HS-5 (cell line): Measurements from ENCODE around the gene TAX1BP3.

Experiments
- DNase-seq: peaks from one replicate; pipeline ENCODE4 v3.0.0-alpha.2; 2012; ENCODE audit warnings: low read depth

Gene TAX1BP3

DNA sequence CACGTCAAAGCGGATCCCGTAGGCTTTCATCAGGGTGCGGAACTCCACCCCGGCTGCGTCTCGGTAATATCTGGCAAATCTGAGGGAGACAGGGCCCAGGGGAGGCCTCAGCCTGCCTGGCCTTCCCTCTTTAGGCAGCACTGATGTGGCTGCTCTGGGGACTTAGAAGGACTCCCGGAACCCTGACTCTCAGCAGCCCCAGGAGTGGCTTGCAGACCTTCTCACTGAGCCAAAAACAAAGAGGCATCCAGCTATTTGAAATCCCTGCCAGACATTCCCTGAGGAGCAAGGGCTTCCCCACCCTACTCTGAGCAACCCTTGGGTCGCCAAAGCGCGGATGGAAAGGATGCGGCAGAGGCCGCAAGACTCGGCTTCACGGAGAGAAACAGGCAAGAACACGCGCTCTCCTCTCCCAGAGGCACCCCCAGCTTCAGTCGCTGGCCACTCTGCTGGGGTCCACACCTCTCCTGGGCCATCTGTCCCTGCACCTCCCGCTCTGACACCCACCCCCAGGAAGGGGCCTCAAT, 19.7 kb upstream of the TAX1BP3 start:
- DNase-seq: no peak

DNA sequence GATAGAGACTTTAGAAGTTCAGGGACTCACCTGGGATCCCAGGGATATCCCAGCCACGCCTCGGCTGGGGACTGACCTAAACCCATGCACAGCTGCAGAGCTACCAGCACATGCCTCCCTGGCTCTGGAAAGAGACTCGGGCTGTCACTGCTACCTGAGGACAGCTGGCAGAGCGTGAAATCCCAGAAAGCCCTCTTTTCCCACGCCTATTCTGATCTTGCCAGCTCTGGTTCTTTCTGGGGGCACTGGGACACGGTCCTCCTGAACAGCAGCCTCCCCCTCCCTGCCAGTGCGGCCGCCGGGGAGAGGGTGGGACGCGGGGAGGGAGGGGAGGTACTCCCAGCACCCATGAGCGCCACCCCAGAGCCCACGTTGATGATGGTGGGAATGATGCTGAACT, 16.8 kb upstream of the TAX1BP3 start:
- no peak for DNase-seq

DNA sequence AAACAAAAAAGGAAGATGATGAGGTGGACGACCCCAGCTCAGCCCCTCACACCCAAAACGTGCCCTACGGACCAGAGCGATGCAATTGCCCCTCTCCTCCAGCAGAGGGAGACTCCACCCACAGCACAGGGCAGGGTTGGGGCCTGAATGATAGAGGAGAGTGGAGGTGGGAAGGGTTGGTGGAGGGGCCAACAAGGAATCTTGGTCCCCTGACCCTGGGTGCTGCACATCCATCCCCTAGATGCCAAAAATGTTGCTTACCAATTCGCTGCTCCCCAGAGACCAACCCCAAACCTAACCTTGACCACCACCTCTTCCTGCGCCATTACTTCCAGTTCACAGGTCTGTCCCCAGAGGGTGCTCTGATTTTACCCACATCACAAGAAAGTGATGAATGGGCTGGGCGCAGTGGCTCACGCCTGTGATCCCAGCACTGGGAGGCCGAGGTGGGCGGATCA, 14.7 kb upstream of the TAX1BP3 start:
- DNase-seq: no peak

DNA sequence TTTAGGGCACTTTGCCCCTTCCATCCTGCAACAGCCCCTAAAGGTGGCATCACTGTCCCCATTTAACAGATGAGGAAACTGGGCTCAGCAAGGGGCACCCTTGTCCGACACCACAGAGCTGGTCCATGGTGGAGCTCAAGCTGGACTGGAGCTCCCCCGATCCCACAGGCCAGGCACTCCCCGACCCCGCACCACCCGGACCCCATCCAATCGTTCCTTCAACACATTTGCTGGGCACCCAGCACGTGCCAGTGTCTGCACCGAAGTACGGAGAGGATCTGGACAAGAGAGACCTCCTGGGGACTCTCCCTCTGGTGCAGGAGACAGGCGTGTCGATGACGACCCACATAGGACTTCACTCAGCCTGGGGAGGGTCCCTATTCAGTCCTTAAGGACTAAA, 13.7 kb upstream of the TAX1BP3 start:
- DNase-seq: no peak

DNA sequence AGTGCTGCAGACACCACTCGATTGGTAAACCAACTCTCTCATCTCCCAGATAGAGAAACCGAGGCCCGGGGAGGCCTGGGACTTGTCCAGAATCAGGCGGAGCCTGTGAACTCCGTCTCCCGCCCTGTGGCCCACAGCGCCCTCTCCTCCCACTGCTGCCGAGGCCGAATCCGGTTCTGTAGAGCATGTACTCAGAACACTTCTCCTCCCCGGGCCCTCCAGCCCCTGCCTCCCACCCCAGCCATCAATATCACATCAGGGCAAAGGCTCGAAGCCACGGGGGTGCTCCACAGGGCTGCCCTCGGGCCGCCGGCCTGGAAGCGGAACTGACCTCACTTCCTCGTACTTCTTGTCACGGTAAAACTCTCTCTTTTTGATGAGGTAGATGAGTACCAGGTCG, 13.2 kb upstream of the TAX1BP3 start:
- DNase-seq: no peak

DNA sequence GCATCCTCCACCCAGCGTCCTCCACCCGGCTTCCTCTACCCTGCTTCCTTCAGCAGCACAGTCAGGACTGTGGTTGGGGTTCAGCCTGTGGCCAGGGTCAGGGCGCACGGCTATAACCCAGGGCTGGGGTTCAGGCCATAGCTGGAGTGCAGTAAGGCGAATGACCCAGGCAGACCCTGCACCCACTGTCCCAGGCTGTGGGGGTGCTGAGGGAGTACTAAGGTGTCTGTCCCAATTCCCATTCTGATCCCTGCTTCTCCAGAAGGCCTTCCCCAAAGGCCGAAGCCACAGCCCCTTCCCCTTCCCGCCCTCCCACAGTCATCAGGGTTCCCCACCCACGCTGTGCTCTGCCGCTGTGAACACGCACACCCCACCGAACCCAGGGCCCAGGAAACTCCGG, 12.7 kb upstream of the TAX1BP3 start:
- no peak for DNase-seq

DNA sequence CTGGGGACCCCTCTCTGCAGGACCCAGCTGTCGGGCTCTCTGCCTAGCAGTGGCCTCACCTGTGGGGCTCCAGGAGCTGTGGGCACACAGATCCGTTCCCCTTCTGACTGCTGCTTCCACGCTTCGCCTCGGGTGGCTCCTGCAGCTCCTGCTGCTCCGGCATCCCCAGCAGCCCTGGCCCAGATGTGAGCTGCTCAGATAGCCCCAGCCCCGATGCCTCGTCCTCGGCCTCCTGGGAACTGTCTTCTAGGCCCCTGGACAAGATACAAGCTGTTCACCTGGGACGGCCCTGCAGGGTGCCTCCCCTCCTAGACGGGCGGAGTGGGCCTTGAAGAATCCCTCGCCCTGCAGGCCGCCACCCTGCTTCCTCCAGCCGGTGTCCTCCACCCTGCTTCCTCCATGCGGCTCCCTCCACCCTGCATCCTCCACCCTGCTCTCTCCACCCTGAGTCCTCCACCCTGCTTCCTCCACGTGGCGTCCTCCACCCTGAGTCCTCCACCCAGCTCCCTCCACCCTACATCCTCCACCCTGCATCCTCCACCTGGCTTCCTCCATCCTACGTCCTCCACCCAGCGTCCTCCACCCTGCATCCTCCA, 11.3 kb upstream of the TAX1BP3 start:
- no peak for DNase-seq

DNA sequence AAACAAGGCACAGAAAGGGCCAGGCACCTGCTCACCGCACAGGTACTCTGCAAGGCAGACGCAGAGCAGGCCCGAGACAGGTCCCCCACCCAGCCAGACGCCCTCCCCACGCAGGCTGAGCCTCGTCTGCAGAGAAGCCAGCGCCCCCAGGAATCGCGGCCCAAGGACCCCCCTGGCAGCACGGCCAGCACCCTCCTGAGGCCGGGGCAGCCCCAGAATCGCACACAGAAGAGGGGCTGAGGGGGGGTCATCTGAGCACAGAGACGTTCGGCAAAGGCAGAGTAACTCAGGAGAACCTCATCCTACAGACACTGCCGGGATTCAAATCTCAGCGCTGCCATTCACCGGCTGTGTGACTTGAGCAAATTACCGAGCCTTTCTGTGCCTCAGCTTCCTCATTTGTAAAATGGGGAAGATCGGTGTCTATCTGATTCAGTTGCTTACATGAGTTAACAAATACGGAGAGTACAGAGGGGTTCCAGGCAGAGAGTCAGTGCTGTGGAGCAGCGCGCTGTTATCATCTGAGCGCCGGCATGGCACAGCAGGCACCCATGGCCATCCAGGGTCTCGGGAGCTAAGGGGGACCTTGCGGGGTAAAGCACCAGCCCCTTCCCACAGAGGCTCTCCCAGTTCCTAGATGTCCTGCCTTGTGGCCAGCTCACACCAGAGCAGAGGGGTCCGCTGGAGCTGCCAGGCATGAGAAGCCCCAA, 10.6 kb upstream of the TAX1BP3 start:
- DNase-seq: no peak

DNA sequence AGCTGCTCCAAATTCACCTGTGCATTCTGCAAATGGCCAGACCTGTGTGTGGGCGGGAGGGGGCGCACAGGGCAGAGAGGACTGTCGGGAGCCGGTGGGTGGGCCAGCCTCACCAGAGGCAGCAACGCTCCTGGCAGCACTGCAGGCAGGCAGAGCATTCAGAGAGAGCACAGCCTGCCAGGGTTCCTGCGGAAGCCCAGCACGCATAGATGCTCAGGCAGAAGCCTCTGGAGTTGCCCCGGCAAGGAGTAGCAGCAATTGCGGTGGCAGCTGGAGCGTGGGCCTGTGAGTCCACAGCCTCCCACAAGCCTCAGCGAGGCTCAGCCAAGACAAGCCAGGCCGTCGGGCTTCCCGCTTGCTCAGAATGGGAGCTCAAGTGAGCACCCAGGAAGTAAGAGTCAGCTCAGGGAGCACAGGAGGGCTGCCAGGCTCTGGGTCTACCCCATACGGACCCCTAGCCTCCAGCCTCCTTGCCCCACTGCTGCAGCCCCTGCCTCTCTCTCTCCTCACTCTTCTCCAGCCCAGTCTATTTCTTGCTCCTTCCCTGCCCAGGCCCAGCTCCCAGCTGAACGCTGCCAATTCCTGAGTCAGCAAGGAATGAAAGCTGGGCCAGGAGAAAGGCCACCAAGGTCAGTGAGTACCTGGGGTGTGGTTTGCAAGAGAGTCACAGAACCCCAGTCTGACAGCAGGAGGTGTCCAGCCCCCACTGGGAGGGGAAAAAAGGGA, 9.9 kb upstream of the TAX1BP3 start:
- DNase-seq: no peak

DNA sequence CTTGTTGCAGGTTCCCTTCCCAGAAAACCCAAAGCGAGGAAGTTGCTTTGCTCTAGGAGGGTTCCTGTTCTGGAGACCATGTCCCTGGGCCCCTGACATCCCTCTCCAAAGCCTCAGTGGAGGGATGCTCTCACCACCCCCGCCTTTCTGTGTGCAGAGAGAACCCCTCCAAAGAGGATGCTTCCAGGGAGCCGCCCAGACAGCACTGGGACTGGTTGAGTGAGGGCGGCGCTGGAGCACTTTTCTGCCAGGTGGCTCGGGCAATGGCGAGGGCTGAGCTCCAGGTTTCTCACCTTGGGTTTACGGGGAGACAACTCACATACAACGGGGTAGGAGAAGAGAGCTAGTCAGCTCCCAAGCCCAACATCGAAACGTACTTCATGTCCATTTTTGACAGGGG, 7.5 kb upstream of the TAX1BP3 start:
- no peak for DNase-seq

DNA sequence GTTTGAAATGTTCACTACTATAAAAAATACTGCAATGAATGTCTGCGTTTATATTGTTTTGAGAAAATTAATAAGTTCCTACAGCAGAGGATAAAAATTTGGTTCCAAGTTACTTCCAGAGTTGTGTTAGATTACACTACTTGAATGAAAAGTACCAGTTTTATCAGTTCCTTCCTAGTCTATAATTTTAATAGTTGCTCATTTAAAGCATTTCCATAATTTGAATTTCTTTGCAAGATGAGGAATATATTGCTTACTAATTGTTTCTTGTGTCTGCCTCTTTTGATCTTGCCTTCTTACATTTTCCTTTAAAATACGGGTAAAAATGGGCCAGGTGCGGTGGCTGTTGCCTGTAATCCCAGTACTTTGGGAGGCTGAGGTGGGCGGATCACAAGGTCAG, 4.2 kb upstream of the TAX1BP3 start:
- DNase-seq: no peak

DNA sequence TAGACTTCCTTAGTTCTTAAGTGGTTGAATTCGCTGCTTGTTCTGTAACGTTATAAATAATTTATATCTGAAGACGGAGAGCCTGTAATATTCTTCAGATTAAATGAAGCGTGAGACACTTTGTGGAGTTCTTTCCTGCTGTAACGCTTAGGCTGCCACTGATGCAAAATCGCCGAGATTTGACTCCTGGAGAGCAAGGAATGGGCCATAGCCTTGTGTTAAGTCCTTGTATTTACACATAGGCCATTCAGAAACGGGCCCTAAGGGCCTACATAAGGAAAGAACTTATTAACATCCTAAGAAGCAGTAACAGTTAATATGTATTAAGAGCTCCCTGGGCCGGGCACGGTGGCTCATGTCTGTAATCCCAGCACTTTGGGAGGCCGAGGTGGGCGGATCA, 1.2 kb upstream of the TAX1BP3 start:
- no peak for DNase-seq

DNA sequence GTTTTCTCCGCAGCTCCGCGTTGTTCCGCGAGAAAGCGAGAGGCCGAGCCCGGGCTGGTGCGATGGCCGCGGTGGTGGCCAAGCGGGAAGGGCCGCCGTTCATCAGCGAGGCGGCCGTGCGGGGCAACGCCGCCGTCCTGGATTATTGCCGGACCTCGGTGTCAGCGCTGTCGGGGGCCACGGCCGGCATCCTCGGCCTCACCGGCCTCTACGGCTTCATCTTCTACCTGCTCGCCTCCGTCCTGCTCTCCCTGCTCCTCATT, 638 bp upstream of the TAX1BP3 start:
- DNase-seq: no peak

DNA sequence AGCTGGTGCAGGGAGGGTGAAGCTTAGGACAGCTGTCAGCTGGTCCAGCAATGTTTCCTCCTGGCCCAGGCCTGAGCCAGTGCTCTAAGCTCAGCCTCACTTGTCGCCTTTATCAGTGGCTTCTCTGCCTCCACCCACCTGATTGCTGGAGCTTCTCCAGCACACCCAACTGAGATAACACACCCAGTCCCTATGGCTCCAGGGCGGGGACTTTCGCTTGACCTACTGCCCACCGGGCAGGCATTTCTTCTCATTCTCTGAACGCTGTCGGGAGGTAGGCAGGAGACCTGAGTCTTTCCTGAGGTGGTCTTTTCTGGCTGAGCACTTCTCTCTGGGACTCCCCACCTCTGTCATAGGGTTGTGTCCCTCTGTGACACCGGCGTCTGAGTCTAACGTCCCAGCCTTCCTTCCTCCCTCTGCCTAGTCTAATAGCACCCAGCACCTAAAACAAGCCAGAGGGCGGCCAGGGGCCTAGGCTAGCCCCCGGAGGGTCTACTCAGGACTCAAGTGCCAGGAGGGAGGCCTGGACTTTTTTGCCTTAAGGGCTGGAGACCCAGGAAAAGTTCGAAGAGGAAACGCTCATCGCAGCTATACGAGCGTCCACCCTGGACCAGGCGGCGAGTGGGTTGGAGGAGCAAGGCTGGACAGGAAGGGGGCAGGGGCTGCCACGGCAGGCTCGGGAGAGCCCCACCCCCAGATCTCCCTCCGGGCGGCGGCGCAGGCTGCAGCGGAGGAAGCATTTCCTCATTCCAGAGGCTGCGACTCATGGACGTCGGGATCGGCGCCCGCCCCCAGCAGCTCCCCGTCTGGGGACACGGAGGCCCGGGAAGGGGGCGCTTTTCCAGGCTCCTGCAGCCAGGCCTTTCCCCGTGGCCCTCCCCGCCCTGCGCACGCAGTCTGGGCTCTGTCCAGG, 756 bp downstream of the TAX1BP3 start:
- DNase-seq: peak; percentile 60

DNA sequence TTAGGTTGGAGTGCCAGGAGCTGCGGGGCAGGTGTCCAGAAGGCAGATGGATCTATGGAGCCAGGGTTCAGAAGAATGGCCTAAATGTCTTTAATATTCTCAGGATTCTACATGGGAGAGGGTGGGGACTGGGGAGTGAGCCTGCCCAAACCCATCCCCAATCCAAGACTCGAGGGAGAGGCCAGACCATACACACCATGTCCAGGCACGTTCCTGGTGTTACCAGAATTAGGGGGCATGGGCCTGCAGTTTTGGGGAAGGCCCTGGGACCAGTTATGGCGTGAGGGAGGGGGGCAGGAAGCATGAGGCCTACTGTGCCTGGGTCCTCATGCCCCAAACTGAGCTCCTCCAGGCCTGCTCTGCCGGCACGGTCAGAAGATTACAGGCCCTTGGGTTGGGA, 1.9 kb downstream of the TAX1BP3 start:
- no peak for DNase-seq

DNA sequence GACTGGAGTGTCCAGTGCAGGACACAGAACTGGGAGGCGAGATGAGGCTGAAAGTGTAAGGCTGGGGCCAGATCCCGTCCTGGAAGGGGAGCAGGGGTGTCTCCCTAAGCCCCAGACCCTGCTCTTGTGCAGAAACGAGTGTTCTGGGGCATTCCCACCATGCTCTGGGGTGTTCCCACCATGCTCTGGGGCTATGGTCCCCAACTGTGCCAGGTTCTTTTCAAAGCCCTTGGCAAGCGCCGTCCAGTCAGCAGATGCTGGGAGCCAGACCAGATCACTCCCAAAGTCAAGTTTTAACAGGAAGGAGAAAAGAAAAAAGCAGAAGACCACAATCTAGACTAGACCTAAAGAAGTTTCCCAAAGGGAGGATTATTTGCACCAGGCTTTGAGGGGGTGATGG, 2.5 kb downstream of the TAX1BP3 start:
- DNase-seq: no peak

DNA sequence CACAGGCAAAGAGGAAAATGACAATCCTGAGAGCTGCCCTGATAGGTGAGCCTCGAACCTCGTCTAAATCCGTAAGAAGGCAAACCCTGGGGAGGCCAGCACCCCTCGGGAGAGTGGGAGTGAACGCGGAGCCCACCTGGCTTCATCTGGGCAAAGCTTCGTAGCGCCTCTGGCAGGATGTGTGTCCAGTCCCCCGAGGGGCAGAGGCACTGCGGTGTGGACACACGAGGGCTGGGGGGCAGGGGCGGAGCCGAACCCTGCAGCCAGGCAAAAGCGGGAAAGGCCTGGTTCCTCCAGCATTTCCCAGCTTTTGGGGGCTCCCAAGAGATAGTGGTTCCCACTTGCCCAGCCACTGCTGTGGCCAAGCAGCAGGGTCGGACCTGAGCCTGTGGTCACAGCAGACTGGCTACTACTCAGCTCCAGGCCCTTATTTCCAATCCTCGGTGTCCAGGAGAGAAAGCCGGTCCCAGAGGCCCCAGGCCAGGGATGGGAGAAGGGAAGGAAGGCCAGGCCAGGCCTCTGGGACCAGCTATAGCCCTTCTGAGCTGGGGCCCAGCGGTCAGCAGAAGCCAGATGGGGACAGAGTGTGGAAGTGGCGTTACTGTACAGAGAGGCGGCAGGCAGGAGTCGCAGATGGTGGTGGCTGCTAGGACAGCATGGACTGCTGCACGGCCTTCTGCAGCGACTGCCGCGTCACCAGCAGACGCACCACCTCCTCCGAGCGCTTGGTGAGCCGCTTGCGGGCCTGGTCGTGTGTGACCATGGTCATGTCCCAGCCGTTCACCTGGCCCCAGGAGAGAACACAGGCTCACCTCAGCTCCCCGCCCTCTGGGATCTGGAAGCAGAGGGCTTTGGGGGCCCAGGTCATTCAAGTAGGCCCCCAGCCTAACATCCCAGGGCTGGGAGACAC, 5.0 kb downstream of the TAX1BP3 start:
- no peak for DNase-seq

DNA sequence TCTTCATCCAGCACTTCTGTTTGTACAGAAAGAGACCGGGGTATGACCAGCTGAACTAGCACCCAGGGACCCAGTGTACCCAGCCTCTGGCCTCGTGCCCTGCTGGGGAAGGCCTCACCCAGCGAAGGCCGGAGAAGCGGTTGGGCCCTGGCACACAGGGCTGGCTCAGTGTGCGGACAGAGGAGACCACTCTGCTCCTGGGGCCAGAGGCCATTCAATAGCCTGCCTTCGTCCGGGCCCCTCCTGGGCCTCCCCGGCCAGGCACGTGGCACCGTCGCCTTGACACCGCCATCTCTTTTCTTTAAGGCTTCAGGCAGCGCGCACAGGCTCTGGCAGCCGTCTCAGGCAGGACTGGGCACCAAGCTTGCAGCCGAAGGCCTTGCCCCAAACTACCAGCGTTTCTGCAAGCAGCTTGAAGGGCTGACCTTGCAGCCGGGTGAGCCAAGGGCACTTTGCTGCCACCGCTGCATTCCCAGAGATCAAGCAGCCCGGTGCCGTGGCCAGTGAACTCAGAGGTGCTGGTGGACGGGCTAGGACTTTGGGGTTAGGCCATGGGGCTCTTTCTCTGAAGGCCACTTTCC, 8.0 kb downstream of the TAX1BP3 start:
- DNase-seq: no peak

DNA sequence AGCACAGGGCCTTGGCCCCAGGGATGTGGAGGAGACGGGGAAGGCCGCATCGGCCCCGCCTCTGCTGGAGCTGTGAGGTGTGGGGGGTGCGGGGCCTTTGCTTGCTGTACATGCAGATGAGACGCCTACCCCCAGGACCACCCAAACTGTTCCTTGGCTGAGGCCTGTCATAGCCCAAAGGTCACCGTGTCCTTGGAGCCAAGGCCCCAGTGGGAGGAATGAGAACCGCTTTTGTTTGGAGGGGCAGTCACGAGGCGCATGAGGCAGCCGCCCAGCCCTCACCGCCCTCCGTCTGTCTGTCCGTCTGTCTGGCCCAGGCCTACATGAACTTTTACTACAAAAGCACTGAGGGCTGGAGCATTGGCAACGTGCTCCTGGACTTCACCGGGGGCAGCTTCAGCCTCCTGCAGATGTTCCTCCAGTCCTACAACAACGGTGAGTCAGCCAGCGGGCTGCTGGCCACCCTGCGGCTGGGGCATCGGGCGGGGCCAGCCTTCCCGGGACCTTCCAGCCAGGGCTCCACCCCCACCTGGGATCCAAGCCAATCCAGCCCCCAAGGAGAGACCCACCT, 8.8 kb downstream of the TAX1BP3 start:
- DNase-seq: peak; percentile 44

DNA sequence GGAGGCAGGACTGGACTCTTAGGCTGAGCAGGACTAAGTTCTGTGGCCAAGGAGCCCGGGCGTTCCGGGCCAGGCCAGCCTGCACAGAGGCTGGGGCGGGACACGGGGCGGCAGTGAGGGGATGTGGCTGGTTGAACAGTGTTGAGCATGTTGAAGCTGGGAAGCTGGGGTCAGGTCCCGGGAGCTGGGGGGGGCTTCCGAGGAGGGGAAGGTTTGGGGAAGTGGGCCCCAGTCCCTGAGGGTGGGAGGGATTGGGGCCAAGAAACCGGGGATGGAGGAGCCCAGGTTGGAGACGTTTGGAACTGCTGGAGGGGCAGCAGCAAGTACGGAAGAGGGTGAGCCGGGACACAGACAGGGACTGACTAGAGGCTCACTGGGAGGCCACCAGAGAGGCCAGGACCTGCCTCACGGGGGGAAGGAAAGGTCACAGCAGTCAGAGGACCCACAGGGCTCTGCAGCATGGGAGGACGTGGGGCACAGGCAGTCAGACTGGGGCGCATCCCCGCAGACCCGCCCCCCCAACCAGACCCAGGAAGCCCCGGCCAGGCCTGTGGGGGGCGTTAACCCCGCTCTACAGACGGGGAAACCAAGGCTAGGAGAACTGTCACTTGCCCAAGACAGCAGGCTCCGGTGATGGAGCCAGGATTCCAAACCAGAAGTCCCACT, 9.5 kb downstream of the TAX1BP3 start:
- DNase-seq: no peak
